ENCODE data around the gene CFAP46.

CFAP46 gene

DNA sequence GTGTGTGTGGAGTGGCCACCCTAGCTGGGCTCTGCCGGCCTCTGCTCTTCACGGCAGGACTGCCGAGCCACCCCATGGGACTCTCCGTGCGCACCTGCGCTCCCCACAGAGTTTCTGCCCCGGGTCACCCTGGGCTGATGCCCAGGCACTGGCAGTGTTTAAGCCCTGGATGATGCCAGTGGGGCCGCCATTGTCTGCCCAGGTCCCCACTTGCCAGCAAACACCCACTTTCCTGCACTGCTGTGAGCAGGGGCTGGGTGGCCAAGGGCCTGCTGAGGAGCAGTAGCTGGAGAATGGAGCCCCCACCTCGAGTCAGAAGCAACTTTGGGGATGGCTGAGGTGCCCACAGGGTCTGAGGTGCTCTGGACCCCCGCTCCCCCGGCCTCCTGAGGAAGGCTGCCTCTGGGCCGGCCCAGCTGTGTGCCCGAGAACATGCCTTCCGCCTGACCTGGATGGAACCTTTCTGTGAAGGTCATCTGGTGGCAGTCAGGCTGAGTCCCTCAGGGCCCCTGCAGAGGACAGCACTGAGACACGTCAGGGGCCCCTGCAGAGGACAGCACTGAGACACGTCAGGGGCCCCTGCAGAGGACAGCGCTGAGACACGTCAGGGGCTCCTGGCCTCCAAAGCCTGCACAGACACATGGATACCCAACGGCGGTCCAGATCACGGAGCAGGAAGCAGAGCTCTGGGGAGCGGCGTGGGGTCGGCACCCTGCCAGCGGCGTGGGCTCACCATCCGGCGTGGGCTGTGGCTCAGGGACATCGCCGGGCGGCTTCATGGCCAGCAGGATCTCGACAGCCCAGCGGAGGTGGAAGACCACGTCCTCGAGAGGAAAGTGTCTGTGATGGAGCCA, 62.0 kb downstream of the CFAP46 start:
- no peak for ATAC-seq
- no peak for DNase-seq

DNA sequence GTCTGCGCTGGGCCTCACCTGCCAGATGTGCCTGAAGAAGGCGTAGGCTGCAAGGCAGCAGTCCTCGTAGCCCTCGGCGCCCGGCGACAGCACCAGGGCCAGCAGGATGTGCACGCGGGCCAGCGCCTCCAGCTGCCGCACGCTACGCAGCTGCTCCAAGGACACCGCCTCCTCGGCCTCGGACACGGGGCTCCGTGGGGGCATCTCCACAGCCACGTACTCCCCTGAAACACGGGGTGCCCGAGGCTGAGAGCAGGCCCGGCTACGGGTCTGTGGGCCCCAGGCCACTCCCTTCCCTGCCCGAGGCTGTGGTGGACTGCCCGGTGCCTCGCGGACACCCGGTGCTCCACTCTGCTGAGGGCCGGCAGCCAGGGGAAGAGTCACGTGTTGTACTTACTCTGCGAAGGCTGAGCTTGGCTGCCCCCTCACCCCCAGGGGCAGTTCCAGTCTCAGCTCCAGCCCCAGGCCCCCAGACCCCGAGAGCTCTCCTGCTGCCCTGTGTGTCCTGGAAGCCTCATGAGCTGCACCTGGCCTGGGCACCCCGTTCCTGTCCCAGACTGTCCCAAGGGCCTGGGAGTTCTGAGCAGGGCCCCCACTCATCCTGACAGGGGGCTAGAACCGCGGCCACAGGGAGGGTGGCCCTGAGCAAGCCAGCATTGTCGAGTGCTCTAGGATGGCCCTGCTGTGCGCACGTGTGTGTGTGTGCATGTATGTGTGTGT, 62.8 kb downstream of the CFAP46 start:
- no peak for DNase-seq
- no peak for ATAC-seq

DNA sequence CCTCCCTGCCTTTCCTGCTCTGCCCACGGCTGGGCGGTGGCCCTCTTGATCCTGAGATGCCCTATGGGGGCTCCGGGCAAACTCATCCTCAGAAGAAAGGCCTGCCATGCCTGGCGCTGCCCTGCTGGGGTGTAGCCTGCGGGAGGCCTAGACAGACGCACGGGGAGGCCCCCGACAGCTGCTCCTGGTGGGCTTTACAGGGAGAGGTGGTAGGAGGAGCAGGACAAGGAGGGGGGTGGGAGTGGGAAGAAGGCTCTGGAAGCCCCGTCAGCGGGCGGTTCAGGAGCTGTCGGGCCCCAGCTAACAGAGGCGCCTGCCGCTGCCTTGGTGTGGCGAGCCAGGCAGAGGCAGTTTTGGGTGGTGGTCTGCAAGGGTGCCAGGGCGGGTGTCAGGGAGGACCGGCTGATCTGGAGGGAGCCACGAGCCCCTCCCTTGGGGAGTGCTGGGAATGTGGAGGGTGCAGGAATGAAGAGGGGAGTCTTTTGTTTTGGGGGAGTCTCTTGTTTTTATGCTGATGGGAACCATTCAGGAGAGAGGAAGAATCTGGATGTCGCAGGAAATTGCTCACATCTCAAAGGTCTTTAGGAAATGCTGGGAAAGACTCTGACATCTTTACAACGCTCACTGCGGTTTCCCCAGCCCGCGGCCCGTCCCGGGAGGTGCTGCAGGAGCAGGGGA, 63.5 kb downstream of the CFAP46 start:
- ATAC-seq (no peak), DNase-seq (no peak)

DNA sequence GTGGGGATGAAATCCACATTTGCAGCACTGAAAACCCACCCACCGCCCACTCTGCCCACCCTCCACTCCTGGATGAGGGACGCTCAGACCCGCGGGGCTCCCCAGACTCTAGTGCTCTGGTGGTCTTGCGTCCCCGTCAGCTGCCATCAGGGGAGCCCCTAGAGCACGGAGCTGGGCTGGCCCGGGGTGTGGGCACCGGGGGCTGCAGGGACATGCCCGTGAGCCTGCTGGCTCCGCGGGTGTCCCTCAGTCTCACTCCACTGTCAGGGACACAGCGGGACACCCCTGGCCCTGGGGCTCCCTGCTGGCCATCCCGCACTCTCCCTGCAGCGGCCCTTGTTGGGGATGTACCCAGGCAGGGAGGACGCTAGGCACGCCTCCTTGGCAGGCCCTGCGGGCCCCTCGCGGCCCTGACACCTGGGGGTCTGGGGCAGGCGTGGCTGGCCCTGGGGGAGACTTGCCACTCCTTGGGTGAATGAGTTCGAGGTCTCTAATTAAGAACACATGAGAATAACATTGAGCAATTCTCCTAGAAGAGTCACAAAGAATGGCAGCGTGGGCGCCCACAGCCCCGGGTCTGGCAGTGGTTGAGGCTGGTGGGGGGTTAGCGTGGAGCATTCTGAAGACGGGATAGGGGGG, 64.2 kb downstream of the CFAP46 start:
- ATAC-seq (no peak), DNase-seq (no peak)

DNA sequence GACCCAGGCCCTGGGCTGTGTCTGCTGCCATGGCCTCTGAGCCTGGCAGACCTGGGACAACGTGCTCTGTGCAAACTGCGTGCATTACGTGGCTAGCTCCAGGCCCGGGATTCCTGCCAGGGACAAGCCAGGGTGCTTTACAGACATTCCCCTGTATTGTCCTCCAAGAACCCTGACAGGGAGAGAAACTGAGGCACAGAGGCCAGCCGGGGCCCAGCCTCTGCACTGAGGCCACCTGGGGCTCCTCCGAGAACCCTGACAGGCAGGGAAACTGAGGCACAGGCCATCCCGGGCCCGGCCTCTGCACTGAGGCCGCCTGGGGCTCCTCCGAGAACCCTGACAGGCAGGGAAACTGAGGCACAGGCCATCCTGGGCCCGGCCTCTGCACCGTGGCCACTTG, 64.9 kb downstream of the CFAP46 start:
- no peak for DNase-seq
- no peak for ATAC-seq

DNA sequence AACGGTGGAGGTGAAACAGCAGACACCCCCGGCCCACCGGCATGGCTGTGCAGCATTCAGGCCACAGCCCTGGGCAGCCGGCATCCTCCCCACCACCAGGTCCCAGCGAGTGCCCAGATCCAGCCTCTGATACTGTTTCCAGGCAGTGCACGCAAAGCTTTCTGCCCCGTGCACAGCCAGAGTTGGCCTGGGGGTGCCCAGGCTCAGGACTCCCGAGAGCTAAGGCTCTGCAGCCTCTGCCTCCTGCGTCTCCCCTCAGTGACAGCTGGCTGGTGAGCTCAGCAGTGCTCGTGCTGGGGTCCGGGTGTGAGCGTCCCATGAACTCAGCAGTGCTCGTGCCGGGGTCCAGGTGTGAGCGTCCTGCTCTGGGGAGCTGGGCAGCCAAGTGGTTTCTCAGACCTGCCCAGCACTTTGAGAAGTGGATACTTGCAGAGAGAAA, 65.4 kb downstream of the CFAP46 start:
- no peak for ATAC-seq
- DNase-seq, result no peak

DNA sequence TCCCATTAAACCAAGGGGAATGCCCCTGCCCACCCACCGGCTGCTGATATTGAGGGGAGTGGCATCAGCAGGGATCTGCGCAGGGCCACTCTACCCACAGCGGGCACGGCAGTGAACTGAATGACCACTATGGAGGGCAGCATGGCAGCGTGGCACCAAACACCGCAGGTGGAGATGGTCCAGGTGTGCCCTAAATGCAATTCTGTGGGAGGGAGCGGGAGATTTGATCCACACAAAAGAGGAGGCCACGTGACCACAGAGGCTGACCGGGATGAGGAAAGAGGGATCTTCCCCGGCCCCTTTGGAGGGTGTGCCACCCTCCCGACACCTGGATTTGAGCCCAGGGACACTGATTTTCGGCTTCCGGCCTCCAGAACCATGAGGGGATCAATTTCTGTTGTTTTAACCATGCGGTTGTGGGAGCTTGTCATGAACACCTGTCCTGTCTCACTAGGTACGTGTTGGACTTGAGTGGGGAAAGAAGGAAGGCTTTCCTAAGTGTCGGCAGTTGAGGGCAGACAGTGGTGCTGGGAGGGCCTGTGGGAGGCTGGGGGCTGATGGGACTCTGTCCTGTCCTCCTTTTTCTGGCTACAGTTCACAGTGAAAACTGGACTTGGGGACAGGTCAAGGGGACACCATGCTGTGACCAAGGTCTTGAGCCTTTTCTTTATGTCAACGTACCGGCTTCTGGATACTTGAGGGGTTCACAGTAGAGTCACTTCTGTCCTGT, 66.1 kb downstream of the CFAP46 start:
- no peak for ATAC-seq
- DNase-seq, result no peak

DNA sequence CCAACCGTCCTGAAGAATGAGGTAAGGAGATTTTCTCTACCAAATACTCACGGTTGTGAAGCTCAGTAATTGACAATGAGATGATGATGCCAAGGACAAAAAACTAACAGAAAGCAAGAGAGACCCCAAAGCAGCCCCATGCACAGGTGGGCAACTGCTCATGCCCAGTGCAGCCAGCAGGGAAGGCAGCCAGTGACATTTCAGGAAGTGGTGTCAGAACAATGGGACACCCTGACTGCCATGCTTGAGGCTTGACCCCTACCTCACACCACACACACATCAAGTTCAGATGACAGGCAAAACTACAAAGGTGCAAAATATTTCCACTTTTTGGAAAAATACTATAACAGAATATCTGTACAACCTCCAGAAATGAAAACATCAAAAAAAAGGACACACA, 66.9 kb downstream of the CFAP46 start:
- ATAC-seq, result no peak
- no peak for DNase-seq

DNA sequence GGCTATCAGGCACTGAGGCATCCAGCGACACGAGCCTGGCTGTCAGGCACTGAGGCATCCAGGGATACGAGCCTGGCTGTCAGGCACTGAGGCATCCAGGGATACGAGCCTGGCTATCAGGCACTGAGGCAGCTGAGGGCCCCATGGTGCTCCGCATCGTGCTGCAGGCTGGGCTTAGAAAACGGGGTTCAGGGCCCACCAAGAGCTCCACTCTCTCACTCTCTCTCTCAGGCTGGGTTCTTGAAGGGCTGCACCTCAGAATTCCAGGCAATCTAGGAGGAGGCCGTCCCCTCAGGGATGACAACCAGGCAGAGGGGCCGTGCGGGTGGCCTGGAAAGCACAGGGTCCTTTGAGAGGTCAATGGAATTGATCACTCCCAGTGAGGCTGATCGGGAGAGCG, 69.0 kb downstream of the CFAP46 start:
- ATAC-seq, result no peak
- no peak for DNase-seq

DNA sequence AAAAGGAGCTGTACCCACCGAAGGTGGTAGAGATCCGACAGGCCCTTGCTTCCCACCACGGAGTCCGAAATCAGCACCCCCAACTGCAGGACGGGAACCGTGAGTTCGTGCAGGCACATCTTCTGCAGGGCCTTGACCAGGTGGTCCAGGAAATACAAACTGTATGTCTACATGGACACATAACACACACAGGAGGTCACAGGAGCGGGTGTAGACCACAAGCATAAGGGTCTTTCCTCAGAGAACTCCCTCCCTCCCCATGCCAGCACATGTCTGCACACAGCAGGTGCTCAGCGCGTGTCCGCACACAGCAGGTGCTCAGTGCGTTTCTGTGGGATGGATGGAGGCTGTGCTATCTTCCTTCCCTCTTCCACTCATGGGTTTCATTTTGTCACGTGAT, 69.7 kb downstream of the CFAP46 start:
- no peak for ATAC-seq
- DNase-seq, result no peak

DNA sequence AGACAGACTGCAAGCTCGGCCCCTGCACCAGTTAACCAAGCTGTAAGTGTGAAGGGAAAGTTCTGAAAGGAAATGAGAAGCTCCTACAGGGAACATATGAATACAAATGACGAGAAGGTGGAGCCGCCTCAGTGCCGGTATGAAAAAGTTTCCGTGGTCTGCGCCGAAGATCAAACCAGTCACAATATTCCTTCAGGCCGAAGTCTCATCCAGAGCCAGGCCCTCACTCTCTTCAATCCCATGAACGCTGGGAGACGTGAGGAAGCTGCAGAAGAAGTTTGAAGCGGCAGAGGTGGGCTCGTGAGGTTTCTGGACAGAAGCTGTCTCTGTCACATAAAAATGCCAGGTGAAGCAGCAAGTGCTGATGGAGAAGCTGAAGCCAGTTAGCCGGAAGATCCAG, 71.9 kb downstream of the CFAP46 start:
- no peak for DNase-seq
- ATAC-seq, result no peak

DNA sequence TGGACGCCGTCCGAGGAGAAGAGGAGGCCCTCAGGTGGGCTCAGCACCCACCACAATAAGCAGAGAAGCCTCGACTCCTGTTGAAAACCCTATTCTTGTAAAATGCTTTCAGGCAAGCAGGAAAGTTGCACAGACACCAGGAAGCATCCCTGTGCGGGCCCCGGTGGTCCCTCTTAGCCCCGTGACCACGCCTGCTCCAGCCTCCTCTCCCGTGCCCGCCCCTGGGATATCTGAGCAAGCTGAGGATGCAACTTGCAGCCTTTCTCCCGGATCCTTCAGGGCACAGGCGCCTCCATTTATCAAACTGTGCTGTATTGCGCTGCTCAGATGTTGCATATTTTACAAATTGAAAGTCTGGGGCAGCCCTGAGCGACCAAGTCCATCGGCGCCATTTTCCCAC, 72.7 kb downstream of the CFAP46 start:
- ATAC-seq, result no peak
- DNase-seq, result no peak

DNA sequence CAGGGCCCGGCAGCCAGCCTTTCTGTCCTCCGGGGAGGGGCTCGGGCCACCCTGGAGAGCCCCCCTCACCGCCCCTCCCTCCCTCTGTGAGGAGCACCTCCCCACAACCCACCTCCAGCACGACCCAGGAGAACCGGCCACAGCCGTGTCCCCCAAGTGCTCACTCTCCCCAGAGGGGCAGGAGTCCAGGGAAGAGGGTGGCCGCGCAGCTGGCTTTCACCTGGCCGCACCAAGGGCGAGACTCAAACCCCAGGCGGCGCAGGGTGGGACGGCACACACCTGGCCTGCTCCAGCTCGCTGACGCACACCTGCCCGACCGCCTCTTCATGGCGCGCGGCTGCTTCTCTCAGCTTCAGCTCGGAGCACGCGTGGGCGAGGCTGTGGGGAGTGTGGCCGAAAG, 73.4 kb downstream of the CFAP46 start:
- ATAC-seq (no peak), DNase-seq (no peak)

DNA sequence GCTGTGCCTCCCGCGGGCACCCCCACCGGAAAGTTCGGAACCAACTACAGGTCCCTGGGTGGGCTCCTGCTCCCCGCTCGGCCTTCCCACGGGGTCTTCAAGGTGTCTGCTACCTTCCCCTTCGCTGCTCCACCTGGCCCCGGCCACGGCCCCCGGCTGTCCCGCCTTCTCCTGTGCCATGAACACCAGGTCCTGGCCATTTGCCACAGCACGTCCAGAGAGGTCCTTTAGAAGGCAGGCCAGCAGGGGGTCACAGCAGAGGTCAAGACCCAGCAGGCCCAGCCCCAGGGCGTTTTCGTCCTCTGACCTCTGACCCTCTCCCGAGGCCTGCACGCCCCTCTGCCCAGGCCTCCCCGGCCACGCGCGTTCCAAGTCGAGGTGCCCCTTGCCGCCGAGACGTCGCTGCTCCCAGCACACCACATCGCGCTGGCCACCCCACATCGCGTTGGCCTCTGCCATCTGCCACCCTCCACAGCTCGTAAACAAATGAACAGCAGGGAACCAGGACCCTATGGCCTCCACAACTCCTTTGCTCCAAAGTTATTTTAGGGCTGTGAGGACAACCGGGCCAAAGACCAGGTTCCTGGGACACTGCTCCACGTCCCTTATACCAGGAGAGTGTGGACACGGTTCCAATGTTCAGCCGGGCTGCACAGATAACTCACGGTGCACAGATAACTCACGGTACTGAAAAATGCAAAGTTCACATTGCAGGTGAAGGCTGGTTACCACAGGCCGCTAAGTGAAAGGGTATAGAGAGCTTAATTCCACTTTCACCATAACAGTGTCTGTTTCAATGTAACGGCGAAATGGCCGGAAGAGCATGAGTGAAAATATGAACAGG, 74.3 kb downstream of the CFAP46 start:
- DNase-seq (no peak), ATAC-seq (no peak)

DNA sequence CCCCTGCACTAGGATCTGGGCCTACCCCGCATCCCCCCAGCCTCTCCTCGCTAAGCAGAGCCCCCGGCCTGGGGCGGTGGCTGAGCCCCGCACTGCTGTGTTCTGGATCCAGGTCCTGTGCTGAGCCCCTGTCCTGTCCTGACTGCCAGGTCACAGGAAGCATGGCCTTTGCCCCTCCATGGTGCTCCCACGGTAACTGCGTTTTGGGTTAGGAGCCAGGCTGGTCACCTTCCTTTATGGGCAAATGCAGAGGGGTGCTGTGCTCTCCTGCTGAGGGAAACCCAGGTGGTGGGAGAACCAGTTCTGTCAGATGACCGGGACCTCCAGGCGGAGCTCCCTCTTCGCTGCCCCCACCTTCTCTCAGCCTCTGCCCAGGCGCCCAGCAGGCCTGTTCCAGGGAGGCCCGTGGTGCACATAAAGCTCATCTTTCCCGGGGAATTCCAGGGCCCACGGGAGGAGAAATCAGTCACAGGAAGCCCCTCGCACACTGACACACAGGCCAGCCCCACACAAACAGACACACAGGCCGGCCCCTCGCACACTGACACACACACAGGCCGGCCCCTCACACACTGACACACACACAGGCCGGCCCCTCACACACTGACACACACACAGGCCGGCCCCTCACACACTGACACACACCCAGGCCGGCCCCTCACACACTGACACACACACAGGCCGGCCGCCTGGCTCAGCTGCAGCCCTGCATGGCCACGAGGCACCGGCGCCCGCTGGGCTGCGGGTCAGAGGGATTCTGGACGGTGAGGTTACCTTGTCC, 75.6 kb downstream of the CFAP46 start:
- ATAC-seq (no peak), DNase-seq (no peak)

DNA sequence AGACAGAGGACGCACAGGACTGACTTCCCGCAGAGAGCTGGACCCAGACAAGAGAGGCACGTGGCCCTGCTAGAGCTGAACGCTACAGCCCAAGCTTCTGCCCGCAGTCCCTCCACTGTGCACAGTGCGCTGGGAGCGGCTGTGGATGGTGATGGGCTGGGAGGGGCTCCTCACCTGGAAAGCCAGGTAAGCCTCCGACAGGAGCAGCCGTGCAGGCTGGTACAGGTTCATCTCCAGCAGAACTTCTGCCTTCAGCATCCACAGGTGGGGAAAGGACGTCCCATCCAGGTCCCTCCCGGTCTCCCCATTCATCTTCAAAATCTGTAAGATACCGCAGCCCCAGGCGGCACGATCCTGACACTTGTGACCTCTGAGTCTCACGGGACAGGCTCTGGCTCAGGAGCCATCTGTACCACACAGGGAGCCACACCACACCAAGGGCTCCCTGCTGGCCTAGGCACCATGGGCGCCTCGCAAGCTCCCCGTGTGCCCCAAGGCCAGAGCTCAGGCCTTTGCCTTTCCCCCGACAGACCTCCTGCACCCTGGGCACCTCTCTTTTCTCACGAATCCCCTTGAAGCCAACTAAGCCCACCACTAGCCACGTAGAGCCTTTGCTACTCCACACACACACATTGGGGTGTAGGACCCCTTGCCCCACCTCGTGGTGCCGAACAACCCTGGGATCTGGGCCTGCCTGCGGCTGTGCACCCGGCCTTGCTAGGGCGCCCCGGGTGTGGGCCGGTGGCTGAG, 76.3 kb downstream of the CFAP46 start:
- ATAC-seq (no peak), DNase-seq (no peak)

DNA sequence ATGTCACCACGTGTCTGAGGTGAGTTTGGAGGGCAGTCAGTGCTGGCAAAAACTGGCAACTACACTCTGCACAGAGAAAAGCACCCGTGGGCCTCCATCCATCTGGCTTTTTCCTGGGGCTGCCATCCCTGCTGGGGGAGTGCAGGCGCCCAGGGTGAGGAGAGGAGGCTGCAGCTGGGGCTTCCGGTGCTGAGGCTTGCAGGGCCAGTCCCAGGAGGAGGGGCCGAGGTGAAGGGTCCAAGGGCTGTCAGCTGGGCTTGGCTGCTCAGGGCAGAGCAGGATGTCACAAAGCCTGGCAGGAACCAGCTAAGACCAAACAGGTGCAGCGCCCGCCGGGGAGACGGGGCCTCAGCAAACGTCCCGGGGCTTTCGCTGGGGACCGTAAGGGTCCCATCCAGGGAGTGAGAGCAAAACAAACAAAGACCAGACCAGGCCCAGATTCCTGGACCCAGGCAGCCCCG, 77.2 kb downstream of the CFAP46 start:
- ATAC-seq (no peak), DNase-seq (no peak)

DNA sequence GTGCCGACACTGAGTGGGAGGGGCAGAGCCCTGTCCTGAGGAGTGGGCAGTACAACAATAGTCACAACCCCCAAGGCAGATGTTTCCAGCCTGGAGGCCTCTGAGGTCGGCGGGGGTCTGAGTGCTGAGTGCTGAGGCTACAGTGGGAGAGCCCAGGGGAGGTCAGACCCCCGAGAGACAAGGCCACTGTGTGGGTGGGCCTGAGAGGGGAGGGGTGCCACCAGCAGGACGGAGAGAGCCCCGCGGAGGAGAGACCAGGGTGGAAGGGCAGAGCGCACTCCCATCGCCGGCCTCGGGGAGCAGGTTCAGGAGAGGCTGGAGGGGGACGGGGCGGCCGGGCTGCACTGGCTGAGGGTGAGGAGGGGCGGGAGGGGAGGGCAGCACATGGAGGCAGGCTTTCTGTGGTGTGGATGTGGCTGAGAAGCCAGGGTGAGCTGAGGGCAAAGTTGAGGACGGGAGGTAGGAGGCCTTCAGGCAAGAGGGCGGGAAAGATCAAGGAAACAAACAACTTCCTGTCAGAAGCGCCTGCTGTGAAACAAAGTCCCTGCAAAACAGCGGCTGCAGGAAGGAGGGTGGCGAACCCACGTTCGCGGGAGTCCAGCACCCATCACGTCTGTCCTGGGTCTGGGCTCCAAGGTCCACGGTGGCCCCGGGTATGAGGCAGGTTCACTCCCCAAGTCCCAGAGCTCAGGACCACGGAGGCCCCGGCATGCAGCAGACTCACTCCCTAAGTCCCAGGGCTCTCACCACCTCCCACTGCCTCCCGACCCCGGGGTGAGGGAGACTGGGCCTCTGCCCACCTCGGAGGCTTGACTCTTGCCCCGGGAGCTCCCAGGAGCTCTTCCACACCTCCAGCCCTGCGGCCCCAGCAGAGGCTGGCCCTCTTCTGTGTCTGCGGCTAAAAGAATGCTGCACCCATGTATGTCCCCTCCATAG, 79.6 kb downstream of the CFAP46 start:
- no peak for ATAC-seq
- DNase-seq, result no peak
